HEK293 (cell line): ENCODE measurements around the gene PLA2G5.

Experiments used
- CTCF ChIA-PET: fragments of 350-600 bp; formaldehyde crosslinking; extraction: SDS; loops from one replicate; lab custom pipeline; 2021; ENCODE audit warnings: antibody characterized with exemption; lab: Yijun Ruan, JAX
- POLR2A ChIA-PET: fragments of 300-600 bp; formaldehyde crosslinking; extraction: SDS; loops from one replicate; lab custom pipeline; 2020; ENCODE audit warnings: antibody characterized with exemption, inconsistent platforms; lab: Yijun Ruan, JAX
- H3K27ac ChIP-seq: fragments of 200-500 bp; sonication (Bioruptor generic); 2 replicates; pipeline ENCODE4 v1.5.1; 2014; ENCODE audit warnings: low read depth, low read length, control low read depth, inconsistent platforms; ENCODE audit errors: extremely low read depth
- H3K36me3 ChIP-seq, 2 experiments: fragments of 200-500 bp in 1 of 2; sonication (Bioruptor generic) in 1 of 2; 1 replicate in 1 of 2; 2 replicates in 1 of 2; pipeline ENCODE4 v1.5.1; 2014 to 2017; ENCODE audit warnings: inconsistent platforms in 2 of 2, low read length in 2 of 2; ENCODE audit not compliant: control insufficient read depth in 2 of 2, insufficient read depth in 1 of 2
- H3K4me1 ChIP-seq: fragments of 200-500 bp; sonication (Bioruptor generic); 2 replicates; pipeline ENCODE4 v1.5.1; 2014; ENCODE audit warnings: mild to moderate bottlenecking, low read length, inconsistent platforms; ENCODE audit not compliant: control insufficient read depth, insufficient read depth
- H3K4me3 ChIP-seq: 2 replicates; pipeline ENCODE4 v1.5.1; 2011; ENCODE audit warnings: low read depth, mild to moderate bottlenecking, control low read depth, low read length, moderate library complexity
- H3K9me3 ChIP-seq: fragments of 200-500 bp; sonication (Bioruptor generic); 2 replicates; pipeline ENCODE4 v1.5.1; 2014; ENCODE audit warnings: low read depth, low read length, inconsistent platforms; ENCODE audit not compliant: control insufficient read depth, insufficient read depth
- SP3 ChIP-seq: fragments of 450-650 bp; formaldehyde crosslinking; IDR thresholded peaks from 2 replicates; pipeline ENCODE4 v1.5.1; 2016; ENCODE audit warnings: missing biosample characterization, missing genetic modification characterization
- ZBTB6 ChIP-seq: fragments of 450-650 bp; formaldehyde crosslinking; IDR thresholded peaks from 2 replicates; pipeline ENCODE4 v1.5.1; 2017; ENCODE audit warnings: missing biosample characterization, missing genetic modification characterization
- ZBTB8A ChIP-seq: fragments of 450-650 bp; formaldehyde crosslinking; IDR thresholded peaks from 2 replicates; pipeline ENCODE4 v1.5.1; 2016; ENCODE audit warnings: missing biosample characterization, missing genetic modification characterization
- ZNF133 ChIP-seq: fragments of 450-650 bp; formaldehyde crosslinking; IDR thresholded peaks from 2 replicates; pipeline ENCODE4 v1.5.1; 2016; ENCODE audit warnings: missing biosample characterization, missing genetic modification characterization
- ZNF140 ChIP-seq: fragments of 450-650 bp; formaldehyde crosslinking; IDR thresholded peaks from 2 replicates; pipeline ENCODE4 v1.5.1; 2016; ENCODE audit warnings: missing biosample characterization, missing genetic modification characterization
- ZNF18 ChIP-seq: fragments of 450-650 bp; formaldehyde crosslinking; IDR thresholded peaks from 2 replicates; pipeline ENCODE4 v1.5.1; 2016; ENCODE audit warnings: missing biosample characterization, missing genetic modification characterization
- ZNF214 ChIP-seq: fragments of 450-650 bp; formaldehyde crosslinking; IDR thresholded peaks from 2 replicates; pipeline ENCODE4 v1.5.1; 2017; ENCODE audit warnings: missing biosample characterization, mild to moderate bottlenecking, missing genetic modification characterization, borderline replicate concordance
- ZNF302 ChIP-seq: fragments of 450-650 bp; formaldehyde crosslinking; IDR thresholded peaks from 2 replicates; pipeline ENCODE4 v1.5.1; 2016; ENCODE audit warnings: missing biosample characterization, missing genetic modification characterization, low read depth
- ZNF518A ChIP-seq: fragments of 450-650 bp; formaldehyde crosslinking; conservative IDR thresholded peaks from 2 replicates; pipeline ENCODE4 v1.5.1; 2016; ENCODE audit warnings: low read depth, missing biosample characterization, missing genetic modification characterization
- ZSCAN5A ChIP-seq: fragments of 450-650 bp; formaldehyde crosslinking; IDR thresholded peaks from 2 replicates; pipeline ENCODE4 v1.5.1; 2016; ENCODE audit warnings: missing biosample characterization, missing genetic modification characterization
- TF ChIP-seq, protein P1 (sequence below): fragments of 450-650 bp; formaldehyde crosslinking; IDR thresholded peaks from 2 replicates; pipeline ENCODE4 v1.5.1; 2016; ENCODE audit warnings: missing biosample characterization, missing genetic modification characterization
- TF ChIP-seq, protein P2 (sequence below): fragments of 450-650 bp; formaldehyde crosslinking; IDR thresholded peaks from 2 replicates; pipeline ENCODE4 v1.5.1; 2017; ENCODE audit warnings: missing biosample characterization, missing genetic modification characterization
- TF ChIP-seq, protein P3 (sequence below): fragments of 450-650 bp; formaldehyde crosslinking; IDR thresholded peaks from 2 replicates; pipeline ENCODE4 v1.5.1; 2016; ENCODE audit warnings: missing biosample characterization, missing genetic modification characterization

Gene PLA2G5

GRCh38 chr1:20111452-20111851 is 41.5 kb downstream of the PLA2G5 start:
- Histone ChIP-seq H3K4me3 (no peak overlapping the region), H3K4me1 (no peaks in the 10 kb centered on the region), H3K36me3 (no peaks in the 10 kb centered on the region), H3K9me3 (no peaks in the 10 kb centered on the region), H3K27ac (no peak overlapping the region)
- ChIA-PET POLR2A (no interaction called here), CTCF (no interaction called here)
- TF ChIP-seq ZNF133 (tag by site-specific recombination), result no peak
- no peak for TF ChIP-seq ZNF214 (tag by site-specific recombination)
- TF ChIP-seq ZNF302 (tag by site-specific recombination), result no peak
- TF ChIP-seq ZBTB6 (tag by site-specific recombination), result no peak
- TF ChIP-seq ZNF140, result no peak
- TF ChIP-seq ZSCAN5A (tag by site-specific recombination), result no peak
- no peak for TF ChIP-seq SP3 (tag by site-specific recombination)
- TF ChIP-seq, protein P1, sequence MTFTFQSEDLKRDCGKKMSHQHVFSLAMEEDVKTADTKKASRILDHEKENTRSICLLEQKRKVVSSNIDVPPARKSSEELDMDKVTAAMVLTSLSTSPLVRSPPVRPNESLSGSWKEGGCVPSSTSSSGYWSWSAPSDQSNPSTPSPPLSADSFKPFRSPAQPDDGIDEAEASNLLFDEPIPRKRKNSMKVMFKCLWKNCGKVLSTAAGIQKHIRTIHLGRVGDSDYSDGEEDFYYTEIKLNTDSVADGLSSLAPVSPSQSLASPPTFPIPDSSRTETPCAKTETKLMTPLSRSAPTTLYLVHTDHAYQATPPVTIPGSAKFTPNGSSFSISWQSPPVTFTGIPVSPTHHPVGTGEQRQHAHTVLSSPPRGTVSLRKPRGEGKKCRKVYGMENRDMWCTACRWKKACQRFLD, result no peak

- Histone ChIP-seq H3K9me3 (no peaks in the 10 kb centered on the region), H3K27ac (no peak overlapping the region), H3K4me1 (no peaks in the 10 kb centered on the region), H3K4me3 (no peak overlapping the region), H3K36me3 (no peaks in the 10 kb centered on the region)
- ChIA-PET CTCF (interaction anchor here (0.6 to 1.0 kb wide), 2 partner anchors 30 to 33 kb away, joined by 3 to 4 read pairs; no protein-coding TSS in a partner anchor), POLR2A (no interaction called here)
- TF ChIP-seq ZNF18, result no peak
- no peak for TF ChIP-seq ZBTB8A
- TF ChIP-seq, protein P2, sequence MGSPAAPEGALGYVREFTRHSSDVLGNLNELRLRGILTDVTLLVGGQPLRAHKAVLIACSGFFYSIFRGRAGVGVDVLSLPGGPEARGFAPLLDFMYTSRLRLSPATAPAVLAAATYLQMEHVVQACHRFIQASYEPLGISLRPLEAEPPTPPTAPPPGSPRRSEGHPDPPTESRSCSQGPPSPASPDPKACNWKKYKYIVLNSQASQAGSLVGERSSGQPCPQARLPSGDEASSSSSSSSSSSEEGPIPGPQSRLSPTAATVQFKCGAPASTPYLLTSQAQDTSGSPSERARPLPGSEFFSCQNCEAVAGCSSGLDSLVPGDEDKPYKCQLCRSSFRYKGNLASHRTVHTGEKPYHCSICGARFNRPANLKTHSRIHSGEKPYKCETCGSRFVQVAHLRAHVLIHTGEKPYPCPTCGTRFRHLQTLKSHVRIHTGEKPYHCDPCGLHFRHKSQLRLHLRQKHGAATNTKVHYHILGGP (tag by site-specific recombination), result no peak
- TF ChIP-seq ZNF518A (tag by site-specific recombination), result no peak
- TF ChIP-seq, protein P3, sequence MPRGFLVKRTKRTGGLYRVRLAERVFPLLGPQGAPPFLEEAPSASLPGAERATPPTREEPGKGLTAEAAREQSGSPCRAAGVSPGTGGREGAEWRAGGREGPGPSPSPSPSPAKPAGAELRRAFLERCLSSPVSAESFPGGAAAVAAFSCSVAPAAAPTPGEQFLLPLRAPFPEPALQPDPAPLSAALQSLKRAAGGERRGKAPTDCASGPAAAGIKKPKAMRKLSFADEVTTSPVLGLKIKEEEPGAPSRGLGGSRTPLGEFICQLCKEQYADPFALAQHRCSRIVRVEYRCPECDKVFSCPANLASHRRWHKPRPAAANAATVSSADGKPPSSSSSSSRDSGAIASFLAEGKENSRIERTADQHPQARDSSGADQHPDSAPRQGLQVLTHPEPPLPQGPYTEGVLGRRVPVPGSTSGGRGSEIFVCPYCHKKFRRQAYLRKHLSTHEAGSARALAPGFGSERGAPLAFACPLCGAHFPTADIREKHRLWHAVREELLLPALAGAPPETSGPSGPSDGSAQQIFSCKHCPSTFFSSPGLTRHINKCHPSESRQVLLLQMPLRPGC (tag by site-specific recombination), result no peak
- TF ChIP-seq, protein P1, result no peak
Observed at GRCh38 chr1:20112279-20113000, 42.4 kb downstream of the PLA2G5 start.
